NCI-H2196 treated with DMSO at 0.1 percent for 48 hours (cell line): Measurements from ENCODE around the gene ACVR1.
"Not testable (repeated sequence)": the region's sequence is repeated elsewhere in the genome, so short reads cannot be mapped to it uniquely, and the experiment has no call there.

Experiments used
- DNase-seq: peaks from one replicate; lab custom pipeline; 2025; ENCODE audit not compliant: unreplicated experiment; lab: John Stamatoyannopoulos, UW

The ACVR1 gene

DNA sequence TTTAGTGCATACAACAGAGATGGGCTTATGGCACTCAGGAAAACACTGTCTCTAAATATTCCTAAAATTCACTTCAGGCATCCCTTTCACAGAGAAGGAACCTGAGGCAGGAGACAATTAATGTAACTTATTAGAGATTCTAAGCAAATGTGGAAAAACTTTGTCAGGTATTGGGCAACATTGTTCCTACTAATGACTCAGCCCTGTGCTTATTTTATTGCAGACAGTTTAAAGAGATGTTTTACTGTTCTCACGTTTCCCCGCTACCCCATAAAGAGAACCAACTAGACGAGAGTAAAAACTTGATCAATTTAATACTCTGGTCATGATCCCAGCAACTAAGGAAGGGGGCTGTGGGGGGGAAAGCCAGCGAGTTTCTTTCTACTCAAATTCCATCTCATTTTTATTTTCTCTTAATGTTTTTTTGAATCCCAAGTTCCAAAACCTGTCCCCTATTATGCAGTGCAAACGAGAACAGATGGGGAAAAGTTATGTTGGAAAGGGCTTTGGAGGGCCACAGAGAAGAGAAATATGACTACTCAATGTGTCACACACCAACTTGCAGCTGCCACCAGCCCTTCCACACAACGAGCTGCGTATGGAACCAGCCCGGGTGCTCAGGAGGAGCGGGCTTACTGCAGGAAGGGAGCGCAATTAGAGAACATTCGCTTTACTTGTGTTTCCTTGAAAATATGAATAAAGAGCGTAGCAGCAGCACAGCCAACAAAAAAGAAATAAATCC, 18.7 kb upstream of the ACVR1 start:
- DNase-seq, result no peak

DNA sequence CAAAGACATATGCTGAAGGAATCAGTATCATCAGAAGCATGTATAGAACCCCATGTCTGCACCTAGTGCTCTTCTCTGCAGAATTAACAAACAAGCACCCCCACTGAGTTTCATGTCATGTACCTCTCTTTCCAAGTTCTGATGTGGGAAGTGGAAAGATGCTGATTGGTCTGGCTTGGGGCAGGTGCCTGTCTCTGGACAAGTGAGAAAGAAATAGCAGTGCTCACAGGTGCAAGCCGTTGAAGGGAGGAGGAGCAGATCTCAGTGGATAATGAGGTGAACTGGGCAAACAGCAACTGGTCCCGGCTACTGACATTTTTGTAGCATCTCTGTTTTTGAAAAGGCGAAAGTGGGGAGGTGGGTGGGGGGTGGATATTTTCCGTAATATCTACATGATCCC, 17.5 kb upstream of the ACVR1 start:
- no peak for DNase-seq

GRCh38 chr2:157891643-157892041, 15.5 kb upstream of the ACVR1 start:
- no peak for DNase-seq

DNA sequence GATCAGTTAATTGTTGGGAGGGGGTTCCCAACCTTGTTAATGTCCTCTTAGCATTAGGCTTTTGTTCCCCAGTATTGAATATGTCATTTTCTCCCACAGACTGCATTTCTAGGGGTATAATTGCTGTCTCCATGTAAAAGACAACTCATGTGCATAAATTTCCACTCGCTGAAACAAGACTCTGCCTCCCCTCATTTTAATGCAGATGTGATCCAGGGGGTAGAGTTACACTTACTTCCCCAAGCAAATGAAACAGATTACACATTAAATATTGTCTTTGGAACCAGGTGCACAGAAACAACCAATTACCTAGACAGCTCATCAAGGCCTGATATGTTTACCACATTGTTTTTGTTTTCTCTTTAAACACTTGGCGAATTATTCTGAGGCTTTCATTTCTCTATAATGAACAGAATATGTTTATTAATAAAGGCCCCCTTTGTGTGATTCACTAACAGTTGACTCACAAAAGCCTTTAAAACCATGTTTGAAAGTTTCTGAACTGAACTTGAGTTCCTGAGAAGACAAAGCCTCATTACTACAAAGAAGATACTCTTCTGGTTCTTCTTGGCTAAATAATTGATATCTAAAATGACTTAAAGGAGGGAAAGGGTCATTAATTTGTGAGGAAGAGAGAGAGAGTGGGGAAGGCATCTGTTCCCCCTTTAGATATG, 15.0 kb upstream of the ACVR1 start:
- no peak for DNase-seq

DNA sequence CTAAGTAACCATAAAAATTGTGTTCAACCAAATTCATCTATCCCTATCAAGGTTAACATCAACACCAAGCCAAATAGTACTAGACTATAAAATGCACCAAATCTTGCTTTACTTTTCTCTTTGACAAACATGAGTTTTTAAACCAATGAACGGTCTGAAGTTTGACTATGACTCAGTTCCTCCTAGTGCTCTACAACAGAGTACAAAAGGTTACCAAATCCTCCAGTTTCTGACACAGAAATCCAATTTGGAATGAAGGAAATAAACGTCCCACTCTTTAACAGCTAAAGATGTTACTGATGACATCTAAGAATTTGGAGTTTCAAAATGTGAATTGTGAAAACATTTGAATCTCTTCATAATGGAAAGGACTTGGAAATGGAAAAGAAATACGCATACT, 11.8 kb upstream of the ACVR1 start:
- no peak for DNase-seq

DNA sequence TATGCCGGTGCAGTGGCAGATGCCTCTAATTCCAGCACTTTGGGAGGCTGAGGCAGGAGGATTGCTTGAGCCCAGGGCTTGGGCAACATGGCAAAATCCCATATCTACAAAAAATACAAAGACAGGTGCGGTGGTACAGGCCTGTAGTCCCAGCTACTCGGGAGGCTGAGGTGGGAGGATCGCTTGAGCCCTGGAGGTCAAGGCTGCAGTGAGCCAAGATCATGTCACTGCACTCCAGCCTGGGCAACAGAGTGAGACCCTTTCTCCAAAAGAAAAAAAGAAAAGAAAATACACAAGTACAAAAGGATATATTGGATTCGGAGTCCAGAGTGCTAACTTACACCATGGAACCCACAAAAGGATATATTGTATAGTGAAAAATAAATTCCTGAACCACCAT, 8.4 kb upstream of the ACVR1 start:
- DNase-seq, result not testable (repeated sequence)

- DNase-seq, result no peak
Observed at GRCh38 chr2:157880927-157881326, 4.8 kb upstream of the ACVR1 start.

DNA sequence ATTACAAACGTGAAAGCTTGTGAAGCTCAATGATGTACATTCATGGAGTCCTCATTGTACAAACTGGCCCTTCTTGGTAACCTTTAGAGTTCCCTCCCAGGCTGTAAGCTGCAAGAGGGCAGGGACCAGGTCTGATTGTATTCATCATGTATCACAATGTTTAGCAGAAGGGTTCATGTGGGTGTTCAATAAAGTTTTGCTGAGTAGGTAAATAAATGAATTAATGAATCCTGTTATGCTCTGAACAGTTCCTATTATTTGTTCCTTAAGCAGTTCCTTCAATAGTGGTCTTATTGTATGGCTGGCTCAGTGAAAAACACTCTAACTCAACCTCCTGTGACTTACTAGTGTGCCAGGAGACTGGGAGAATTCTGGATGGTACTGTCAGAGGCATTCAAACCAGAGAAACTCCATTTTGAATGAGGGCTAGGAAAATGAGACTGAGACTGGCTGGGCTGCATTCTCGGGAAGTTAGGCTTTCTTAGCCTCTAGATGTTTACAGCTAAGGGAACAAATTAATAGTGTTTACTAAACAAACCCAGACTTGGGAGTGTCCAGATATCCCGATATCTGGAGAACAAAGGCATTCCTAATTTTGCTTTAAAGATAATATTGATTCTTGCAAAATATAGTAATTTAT, 1.8 kb upstream of the ACVR1 start:
- no peak for DNase-seq

- DNase-seq, result no peak
Observed at GRCh38 chr2:157876786-157877138, 632 bp upstream of the ACVR1 start.

DNA sequence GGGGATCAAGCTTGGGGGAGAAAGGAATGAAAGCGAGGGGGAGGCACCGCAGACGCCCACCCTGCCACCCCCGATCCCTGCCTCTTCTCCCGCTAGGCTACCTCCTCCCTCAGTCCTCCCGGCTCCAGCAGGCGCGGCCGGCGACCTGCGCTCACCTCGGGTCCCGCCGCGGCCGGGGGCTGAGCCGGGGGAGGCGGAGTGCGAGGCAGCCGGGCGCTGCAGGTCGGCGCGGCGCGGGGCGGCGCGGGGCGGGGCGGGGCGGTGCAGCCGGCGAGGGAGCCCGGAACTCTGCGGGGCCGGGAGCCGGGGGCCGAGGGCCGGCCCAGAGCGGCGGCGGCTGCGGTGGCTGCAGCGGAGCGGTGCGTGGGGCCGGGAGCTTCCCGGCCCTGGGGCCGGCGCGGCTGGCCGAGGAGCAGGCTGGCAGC, 477 bp downstream of the ACVR1 start:
- no peak for DNase-seq

DNA sequence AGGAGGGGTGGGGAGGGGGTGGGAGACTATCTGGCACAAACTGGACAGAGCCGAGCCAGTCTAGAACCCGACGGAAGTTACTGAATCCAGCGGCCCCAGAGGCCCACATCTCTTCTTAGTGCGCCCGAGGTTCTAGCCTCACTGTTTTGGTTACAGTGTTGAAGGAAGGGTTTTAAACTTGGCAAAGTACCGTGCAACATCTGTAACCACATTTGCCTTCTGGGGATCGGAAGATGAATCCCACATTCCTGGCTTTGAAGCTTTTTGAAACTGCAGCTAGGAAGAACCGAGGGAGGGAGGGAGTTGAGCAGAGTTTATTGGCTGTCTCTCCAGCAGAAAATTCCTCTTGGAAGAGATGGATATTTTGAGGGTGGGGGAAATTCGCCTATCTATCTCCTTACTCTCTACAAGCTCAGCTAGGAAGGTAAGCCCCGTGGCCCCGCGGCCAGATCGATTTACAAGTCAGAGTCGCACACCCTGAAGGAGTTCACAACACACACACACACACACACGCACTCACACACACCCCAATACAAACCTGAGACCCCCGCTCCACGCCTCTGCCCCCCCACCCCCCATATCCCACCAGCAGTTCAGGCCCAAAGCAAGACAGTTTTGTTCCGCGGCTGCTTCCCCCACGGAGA, 1.0 kb downstream of the ACVR1 start:
- DNase-seq, result no peak

- DNase-seq, result no peak
Observed at GRCh38 chr2:157874348-157874747, 1.8 kb downstream of the ACVR1 start.

GRCh38 chr2:157872791-157873190, 3.3 kb downstream of the ACVR1 start:
- no peak for DNase-seq

DNA sequence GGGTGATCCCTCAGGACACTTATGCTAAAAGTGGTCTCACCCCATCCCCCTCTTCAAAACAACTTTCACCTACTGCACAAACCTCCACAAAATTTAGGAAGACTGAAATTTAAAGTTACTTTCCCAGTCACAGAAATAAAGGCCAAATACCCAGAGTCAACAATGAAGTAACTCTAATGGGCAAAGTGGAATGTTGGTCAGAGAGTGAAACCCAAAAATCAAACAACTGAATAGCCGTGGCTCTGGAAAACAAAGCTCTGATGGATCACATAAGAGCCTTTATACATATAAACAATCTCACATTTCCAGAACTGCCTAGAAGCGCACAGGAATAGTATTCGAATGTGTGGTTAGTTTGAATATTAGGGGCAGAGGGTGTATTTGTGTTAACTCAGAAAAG, 4.7 kb downstream of the ACVR1 start:
- DNase-seq, result no peak

- no peak for DNase-seq
Observed at GRCh38 chr2:157868993-157869392, 7.1 kb downstream of the ACVR1 start.

DNA sequence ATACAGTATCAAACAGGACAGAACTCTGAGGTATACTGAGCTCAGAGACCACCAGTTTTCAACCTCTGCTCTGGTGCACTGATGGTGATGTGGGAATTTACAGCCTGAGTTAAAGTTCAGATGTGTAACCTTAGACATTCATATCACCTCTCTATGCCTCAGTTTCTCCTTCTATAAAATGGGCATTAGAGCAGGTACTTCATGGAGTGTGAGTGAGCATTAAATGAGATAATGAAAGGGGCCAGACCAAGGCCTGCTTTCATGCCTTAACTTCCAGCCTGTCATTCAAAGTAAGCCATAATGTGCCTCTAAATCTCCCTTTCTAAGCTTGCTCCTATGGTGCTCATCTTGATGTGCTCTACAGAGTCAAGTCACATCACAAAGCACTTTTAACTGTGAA, 8.4 kb downstream of the ACVR1 start:
- no peak for DNase-seq

DNA sequence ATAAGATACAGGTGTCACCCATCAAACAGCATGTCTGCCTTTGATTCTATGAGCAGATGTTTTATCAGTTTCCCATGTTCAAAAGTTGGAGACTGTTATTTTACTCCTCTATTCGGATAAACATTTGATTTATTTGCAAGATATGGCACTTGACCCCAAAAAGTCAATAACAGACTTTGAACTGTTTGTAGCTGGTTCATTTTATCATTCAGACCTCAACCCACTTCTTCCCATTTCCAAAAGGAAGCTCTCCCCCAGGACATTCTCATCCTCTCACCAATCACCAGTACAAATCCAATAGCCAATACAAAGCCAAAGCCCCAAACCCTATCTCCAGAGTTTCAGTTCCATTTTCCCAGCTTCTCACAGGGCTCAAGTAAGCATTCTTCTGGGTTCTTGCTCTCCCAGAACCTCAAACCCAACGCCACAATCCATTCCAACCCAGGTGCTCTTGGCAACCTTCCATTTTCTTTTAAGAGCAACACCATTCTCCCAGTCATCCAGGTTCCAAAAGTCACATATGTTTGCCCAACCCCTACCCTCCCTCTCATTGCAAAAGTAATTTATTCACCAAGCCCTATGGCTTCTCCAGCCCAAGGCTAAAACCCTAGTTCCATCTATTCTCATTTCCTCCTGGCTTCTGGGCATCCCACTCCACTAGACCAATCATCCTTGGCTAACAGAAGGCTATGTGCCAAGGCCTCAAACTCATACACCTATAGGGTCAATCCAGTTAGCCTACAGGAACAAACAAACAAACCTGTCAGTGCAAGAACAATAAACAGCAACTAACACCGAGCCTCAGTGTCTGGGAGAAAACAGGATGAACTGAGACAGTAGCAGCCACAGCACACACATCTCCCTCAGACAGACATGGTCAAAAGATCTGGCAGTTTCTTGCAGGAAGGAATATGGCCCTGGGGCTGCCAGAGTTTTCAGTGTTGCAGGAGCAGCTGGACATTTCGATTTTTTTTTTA, 9.2 kb downstream of the ACVR1 start:
- no peak for DNase-seq

- DNase-seq, result no peak
Observed at GRCh38 chr2:157866202-157866601, 9.9 kb downstream of the ACVR1 start.

DNA sequence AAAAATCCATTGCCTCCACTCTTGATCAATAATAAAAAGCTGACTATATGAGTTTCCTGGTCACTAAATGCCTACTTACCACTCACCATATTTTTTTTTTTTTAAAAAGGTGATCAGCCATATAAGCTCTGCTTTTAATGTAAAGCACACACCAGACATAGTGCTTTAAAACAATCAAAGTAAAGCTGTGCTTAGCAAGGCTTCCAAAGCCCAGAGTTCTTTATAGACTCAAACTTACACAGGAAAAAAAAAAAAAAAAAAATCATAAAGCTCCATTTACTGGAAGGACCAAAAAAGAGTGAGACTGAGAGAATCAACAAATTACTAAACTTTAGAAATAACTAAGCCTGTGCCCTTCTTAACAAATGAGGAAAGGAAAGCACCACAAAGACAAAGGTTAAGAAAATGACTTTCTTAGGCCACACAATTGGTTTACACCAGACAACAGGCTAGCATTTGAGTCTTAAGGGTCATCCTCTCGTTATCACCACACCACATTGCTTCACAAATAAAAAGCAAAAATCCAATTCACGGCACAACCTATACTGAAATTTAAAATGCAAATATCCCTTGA, 11.2 kb downstream of the ACVR1 start:
- no peak for DNase-seq

- no peak for DNase-seq
Observed at GRCh38 chr2:157858846-157859245, 17.3 kb downstream of the ACVR1 start.
